Smooth muscle cell (in vitro differentiated cells): ENCODE results near the gene RAB40B. TPM values are rescaled to one million over a fixed set of nuclear protein-coding genes. Genes with fewer than 3 reads are reported as not detected.

Experiments used
- DNase-seq: peaks from one replicate; lab custom pipeline; 2025; ENCODE audit not compliant: unreplicated experiment; lab: John Stamatoyannopoulos, UW
- H2AFZ ChIP-seq: fragments of 200-600 bp; sonication (generic); 2 replicates; pipeline ENCODE4 v1.6.0; 2016; ENCODE audit warnings: antibody characterized with exemption, low read depth, mild to moderate bottlenecking
- H3F3A ChIP-seq: fragments of 200-600 bp; sonication (generic); 2 replicates; pipeline ENCODE4 v1.6.0; 2017; ENCODE audit warnings: antibody characterized with exemption, low read depth
- H3K27ac ChIP-seq: fragments of 200-600 bp; sonication (generic); 2 replicates; pipeline ENCODE4 v1.5.1; 2016; ENCODE audit warnings: low read depth, mild to moderate bottlenecking
- H3K27me3 ChIP-seq: fragments of 200-600 bp; sonication (generic); 2 replicates; pipeline ENCODE4 v1.6.1; 2016; ENCODE audit warnings: low read depth, mild to moderate bottlenecking
- H3K36me3 ChIP-seq: fragments of 200-600 bp; sonication (generic); 2 replicates; pipeline ENCODE4 v1.5.1; 2016; ENCODE audit warnings: low read depth
- H3K4me1 ChIP-seq: fragments of 200-600 bp; sonication (generic); 2 replicates; pipeline ENCODE4 v1.5.1; 2016; ENCODE audit warnings: low read depth
- H3K4me2 ChIP-seq: fragments of 200-600 bp; sonication (generic); 2 replicates; pipeline ENCODE4 v1.6.0; 2016; ENCODE audit warnings: mild to moderate bottlenecking
- H3K4me3 ChIP-seq: fragments of 200-600 bp; sonication (generic); 2 replicates; pipeline ENCODE4 v1.5.1; 2016; ENCODE audit warnings: mild to moderate bottlenecking
- H3K79me2 ChIP-seq: fragments of 200-600 bp; sonication (generic); 2 replicates; pipeline ENCODE4 v1.6.0; 2016; ENCODE audit warnings: low read depth, mild to moderate bottlenecking
- H3K9ac ChIP-seq: fragments of 200-600 bp; sonication (generic); 2 replicates; pipeline ENCODE4 v1.6.0; 2016; ENCODE audit warnings: low read depth
- H3K9me3 ChIP-seq: fragments of 200-600 bp; sonication (generic); replicated peaks from 2 replicates; pipeline ENCODE4 v1.5.1; 2016; ENCODE audit warnings: low read depth
- H4K20me1 ChIP-seq: fragments of 200-600 bp; sonication (generic); 2 replicates; pipeline ENCODE4 v1.6.0; 2016; ENCODE audit warnings: low read depth
- WGBS: methylation state at CpG from one replicate; pipeline ENCODE4 v1.1.7; 2016; ENCODE audit warnings: low lambda C conversion rate; 5-methylcytosine and 5-hydroxymethylcytosine counted together
- polyA plus RNA-seq: library from polyadenylated mRNA; unstranded; fragments of >200 nt; fragmentation: Nextera tagmentation; extraction: Ambion mirVana; gene quantifications from 2 replicates; pipeline ENCODE4 v1.2.1, GENCODE V29; 2016
- total RNA-seq: library from RNA; depleted of rRNA; stranded (reverse); fragments of >200 nt; gene quantifications from 2 replicates; pipeline ENCODE4 v1.2.3, GENCODE V29; 2014
- TF ChIP-seq, protein P1 (sequence below): fragments of 200-600 bp; sonication (generic); IDR thresholded peaks from 2 replicates; pipeline ENCODE4 v1.5.1; 2017; ENCODE audit warnings: borderline replicate concordance, mild to moderate bottlenecking, antibody characterized with exemption; ENCODE audit not compliant: insufficient read depth, poor library complexity, severe bottlenecking

Gene RAB40B
- total and polyA plus RNA-seq, 2 experiments from 2014 or later: 12.0 to 16.0 TPM

DNA sequence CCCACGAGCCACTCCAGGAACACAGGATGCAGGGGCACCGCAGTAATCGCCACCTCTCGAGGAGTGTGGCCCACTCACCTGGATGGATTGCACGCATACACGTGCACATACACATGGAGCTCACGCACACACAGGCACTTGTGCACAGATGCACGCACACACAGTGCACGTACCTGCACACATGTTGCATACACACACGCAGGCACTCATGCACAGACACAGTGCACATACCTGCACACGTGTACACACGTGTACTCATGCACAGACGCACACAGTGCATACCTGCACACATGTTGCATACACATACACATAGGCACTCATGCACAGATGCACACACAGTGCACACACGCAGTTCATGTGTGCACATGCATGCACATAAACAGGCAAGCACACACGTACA, 38.6 kb downstream of the RAB40B start:
- H3F3A ChIP-seq: no peaks in the 10 kb centered on the region
- WGBS: 91% methylated on average over 15 of the region's 15 CpGs

DNA sequence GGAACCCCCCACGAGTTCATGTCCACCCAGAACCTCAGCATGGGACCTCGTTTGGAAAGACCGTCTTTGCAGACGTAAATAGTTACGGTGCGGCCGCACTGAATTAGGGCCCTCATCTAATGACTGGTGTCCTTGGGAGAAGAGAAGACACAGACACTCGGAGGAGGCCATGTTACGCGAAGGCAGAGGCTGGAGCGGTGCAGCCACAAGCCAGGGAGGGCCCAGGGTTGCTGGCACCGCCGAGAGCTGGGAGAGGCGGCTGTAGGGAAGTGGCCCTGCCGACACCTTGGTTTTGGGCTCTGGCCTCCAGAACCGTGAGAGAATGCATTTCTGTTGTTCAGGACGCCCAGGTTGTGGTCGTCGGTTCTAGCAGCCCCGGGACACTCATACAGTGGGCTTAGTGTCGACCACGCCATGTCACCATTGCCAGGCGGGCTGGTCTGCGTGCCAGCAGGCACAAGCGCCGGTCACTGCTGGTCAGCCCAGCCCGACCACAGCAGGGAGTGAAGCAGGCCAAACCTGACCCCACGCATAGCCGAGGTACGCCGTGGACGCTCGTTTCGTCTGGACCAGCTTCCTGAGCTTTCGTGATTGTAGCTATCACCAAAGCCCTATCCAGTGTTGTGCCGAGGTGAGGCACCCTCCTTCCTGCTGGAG, 39.6 kb downstream of the RAB40B start:
- no peak overlapping the region for H2AFZ ChIP-seq
- H3K4me2 ChIP-seq: no peak overlapping the region
- no peaks in the 10 kb centered on the region for H3K36me3 ChIP-seq
- no peak overlapping the region for H3K9ac ChIP-seq
- no peaks in the 10 kb centered on the region for H3K27me3 ChIP-seq
- no peaks in the 10 kb centered on the region for H3K4me1 ChIP-seq
- H3K9me3 ChIP-seq: no peaks in the 10 kb centered on the region
- no peaks in the 10 kb centered on the region for H3F3A ChIP-seq
- 93% methylated on average over 36 of the region's 36 CpGs for WGBS
- no peak overlapping the region for H3K27ac ChIP-seq
- TF ChIP-seq, protein P1, sequence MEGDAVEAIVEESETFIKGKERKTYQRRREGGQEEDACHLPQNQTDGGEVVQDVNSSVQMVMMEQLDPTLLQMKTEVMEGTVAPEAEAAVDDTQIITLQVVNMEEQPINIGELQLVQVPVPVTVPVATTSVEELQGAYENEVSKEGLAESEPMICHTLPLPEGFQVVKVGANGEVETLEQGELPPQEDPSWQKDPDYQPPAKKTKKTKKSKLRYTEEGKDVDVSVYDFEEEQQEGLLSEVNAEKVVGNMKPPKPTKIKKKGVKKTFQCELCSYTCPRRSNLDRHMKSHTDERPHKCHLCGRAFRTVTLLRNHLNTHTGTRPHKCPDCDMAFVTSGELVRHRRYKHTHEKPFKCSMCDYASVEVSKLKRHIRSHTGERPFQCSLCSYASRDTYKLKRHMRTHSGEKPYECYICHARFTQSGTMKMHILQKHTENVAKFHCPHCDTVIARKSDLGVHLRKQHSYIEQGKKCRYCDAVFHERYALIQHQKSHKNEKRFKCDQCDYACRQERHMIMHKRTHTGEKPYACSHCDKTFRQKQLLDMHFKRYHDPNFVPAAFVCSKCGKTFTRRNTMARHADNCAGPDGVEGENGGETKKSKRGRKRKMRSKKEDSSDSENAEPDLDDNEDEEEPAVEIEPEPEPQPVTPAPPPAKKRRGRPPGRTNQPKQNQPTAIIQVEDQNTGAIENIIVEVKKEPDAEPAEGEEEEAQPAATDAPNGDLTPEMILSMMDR: no peak
- no peaks in the 10 kb centered on the region for H4K20me1 ChIP-seq
- H3K79me2 ChIP-seq: no peaks in the 10 kb centered on the region
- H3K4me3 ChIP-seq: no peak overlapping the region
- DNase-seq: no peak

More for the DNA sequence above, 38.6 kb downstream of the RAB40B start:
- Histone ChIP-seq H3K36me3 (no peaks in the 10 kb centered on the region), H3K4me2 (no peak overlapping the region), H3K9me3 (no peaks in the 10 kb centered on the region), H3K79me2 (no peaks in the 10 kb centered on the region), H3K4me3 (no peak overlapping the region), H3K27me3 (no peaks in the 10 kb centered on the region), H2AFZ (no peak overlapping the region), H3K27ac (no peak overlapping the region), H3K9ac (no peak overlapping the region), H4K20me1 (no peaks in the 10 kb centered on the region), H3K4me1 (peaks cover 4% of the 10 kb centered on the region)
- TF ChIP-seq, protein P1: no peak
- DNase-seq: no peak

DNA sequence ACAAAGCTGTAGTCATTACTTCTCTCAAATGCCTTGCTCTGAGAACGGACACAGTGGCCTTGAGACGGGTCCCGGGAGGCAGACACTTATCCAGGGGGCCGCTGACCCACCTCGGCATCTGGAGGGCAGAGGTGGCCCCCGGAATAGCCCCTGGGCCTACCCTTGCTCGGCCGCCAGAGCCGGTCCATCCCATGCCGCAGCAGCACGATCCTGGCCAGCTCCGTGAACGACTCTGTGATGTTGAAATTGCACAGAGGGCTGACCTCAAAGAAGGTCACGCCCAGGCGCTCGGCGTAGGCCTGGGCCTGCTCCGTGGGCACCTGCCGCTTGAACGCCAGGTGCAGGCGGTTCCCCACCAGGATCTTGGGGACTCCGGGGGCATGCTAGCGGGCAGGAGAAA, 40.2 kb downstream of the RAB40B start:
- Histone ChIP-seq H3K9ac (no peak overlapping the region), H3K36me3 (no peaks in the 10 kb centered on the region), H3K27me3 (no peaks in the 10 kb centered on the region), H3K4me2 (no peak overlapping the region), H3K4me3 (no peak overlapping the region), H2AFZ (no peak overlapping the region), H3F3A (no peaks in the 10 kb centered on the region), H3K79me2 (no peaks in the 10 kb centered on the region), H3K4me1 (no peaks in the 10 kb centered on the region), H3K27ac (no peak overlapping the region), H4K20me1 (no peaks in the 10 kb centered on the region), H3K9me3 (no peaks in the 10 kb centered on the region)
- no peak for DNase-seq
- TF ChIP-seq, protein P1: no peak
- 97% methylated on average over 23 of the region's 23 CpGs for WGBS

DNA sequence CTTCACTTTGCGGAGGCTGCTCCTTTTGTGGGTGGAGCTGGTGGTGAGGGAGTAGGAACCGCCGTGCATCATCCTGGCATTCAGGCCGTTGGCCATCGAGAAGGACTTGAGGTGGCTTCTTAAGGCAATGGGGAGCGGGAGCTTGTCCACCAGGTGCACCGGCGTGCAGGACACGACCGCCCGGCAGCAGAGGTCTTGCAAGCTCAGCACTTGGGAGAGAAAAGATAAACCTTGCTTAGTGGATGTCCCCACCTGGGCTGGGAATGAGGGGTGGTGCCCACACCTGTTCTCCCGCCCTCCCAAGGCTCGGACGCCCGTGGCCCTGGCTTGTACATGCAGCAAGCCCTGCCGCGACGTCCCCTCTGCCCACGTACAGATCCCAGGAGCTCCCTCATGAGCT, 40.6 kb downstream of the RAB40B start:
- Histone ChIP-seq H3K9ac (no peak overlapping the region), H3K4me2 (no peak overlapping the region), H3K4me1 (no peaks in the 10 kb centered on the region), H3F3A (no peaks in the 10 kb centered on the region), H3K27ac (no peak overlapping the region), H3K9me3 (no peaks in the 10 kb centered on the region), H3K27me3 (no peaks in the 10 kb centered on the region), H4K20me1 (no peaks in the 10 kb centered on the region), H2AFZ (no peak overlapping the region), H3K4me3 (no peak overlapping the region), H3K36me3 (no peaks in the 10 kb centered on the region), H3K79me2 (no peaks in the 10 kb centered on the region)
- TF ChIP-seq, protein P1: no peak
- WGBS: 96% methylated on average over 19 of the region's 19 CpGs
- DNase-seq: no peak
